NCI-H128 (cell line): ENCODE results near the gene ZNF24.

Experiments used
- DNase-seq: peaks from one replicate; lab custom pipeline; 2025; ENCODE audit not compliant: unreplicated experiment; lab: John Stamatoyannopoulos, UW

ZNF24 gene

DNA sequence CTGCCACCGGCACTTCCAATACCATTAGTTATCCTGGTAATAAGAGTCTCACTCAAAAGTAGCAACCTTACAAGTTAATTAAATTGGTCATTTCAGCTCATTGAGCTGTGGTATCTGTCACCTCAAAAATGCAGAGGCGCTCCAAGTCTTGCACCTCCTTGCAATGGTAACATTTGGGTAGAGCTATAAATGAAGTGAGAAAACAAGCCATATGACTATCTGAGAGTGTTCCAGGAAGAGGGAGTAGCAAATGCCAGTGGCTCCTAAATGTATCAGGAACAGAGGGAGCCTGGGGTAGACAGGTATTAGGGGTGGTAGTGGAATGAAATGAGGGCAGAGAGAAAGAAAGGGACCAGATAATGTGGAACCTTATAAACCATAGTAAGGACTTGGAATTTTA, 48.2 kb downstream of the ZNF24 start:
- DNase-seq: no peak

DNA sequence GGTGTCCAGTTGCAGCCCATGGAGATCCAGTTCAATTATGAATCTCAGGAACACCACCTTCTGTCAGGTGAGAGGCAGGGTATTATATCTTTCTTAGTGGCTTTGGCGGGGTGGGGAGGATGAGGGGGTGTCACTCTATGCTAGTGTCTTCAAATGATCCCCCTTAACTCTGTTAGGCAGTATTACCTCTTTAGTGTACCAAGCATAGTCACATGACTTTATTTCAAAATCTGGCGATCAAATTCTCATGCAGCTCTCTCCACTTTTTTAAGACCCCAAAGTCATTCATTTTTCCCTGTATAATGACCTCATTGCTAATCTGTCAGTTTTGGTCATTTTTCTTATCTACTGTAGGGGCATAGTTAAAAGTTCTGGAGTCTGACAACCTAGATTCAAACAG, 53.1 kb downstream of the ZNF24 start:
- no peak for DNase-seq

DNA sequence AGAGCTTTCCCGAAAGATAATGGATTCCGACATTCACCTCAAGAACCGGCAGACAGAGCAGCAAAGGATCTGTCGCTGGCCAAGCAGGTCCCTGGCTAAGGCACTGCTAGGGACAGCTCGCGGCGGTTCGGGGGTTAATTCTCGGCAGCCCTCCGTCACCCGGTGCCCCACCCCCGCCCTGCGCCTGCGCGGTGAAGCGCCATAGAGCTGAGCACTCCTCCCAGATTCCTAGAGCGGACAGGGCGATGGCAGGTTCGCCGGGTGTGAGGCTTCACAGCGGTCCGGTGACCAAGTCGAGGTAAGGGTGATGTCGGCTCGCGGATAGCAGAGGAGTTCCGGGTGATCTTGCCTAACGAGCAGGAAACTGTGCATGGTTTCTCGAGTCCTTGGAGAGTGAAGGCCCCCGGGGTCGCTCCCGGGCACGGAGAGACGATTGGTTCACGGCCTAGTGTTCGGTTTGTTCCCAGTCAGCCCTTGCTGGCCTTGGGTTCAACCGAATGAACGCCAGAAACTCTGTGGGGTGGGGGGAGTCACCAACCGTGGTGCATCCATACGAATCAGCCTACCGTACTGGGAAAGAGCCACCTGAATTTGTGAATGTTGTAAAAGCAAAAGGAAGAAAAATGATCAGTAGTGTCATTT, 54.0 kb downstream of the ZNF24 start, which contains the start of gene ZSCAN30:
Gene ZSCAN30 (minus strand): TSS at position 136 of the 642 bp plus-strand sequence. CDS start 25,877 bp downstream, outside the sequence.
- peak; percentile 89 for DNase-seq

DNA sequence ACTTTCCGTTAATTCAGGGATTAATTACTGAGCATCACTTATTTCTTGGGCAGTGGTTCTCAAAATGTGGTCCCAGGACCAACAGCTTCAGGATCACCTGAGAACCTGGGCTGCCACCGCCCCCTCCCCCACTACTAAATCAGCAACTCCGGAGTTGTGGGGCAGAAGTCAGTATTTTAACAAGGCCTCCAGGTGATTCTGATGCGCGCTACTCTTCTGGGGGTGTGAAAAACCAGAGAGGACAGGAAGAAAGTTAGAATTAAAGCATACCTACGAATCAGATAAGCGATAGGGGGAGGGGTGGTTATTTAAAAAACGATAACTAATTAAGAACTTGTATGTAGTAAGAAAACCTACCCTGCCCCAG, 54.5 kb downstream of the ZNF24 start:
- DNase-seq: no peak

DNA sequence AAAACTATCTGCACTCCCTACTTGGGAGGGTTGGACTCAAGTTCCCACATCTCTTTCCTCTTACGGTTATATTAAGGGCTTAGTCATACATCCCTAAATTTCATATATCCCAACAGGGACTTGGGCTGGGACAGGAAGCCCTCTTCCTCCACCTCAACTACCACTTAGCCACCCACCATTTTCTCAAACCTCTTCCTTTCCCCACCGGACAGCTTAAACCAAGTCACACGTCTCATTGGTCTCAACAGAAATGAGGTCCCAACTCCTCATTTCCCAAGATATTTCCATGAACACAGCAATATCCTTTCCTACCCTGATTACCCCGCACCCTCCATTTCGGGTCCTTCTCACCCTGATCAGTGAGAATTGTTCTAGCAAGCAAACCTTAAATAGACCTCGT, 54.9 kb downstream of the ZNF24 start:
- no peak for DNase-seq

DNA sequence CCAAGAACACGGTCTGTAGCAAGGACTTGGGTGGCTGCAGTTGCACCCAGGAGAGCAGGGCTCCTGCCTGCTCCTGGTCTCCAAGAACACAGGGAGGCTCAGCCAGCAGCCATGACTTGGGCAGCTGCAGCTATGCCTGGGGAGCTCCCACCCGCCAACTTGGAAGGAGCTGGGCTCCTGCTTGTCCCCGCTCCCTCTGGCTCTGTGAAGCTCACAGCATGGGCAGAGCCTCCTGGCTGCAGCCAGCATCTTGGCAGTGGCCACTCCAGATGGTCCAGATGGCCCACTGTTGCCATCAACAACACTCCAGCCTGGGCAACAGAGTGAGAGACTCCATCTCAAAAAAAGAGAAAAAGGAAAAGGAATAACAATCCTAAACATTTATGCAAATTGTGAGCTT, 59.4 kb downstream of the ZNF24 start:
- DNase-seq: no peak

DNA sequence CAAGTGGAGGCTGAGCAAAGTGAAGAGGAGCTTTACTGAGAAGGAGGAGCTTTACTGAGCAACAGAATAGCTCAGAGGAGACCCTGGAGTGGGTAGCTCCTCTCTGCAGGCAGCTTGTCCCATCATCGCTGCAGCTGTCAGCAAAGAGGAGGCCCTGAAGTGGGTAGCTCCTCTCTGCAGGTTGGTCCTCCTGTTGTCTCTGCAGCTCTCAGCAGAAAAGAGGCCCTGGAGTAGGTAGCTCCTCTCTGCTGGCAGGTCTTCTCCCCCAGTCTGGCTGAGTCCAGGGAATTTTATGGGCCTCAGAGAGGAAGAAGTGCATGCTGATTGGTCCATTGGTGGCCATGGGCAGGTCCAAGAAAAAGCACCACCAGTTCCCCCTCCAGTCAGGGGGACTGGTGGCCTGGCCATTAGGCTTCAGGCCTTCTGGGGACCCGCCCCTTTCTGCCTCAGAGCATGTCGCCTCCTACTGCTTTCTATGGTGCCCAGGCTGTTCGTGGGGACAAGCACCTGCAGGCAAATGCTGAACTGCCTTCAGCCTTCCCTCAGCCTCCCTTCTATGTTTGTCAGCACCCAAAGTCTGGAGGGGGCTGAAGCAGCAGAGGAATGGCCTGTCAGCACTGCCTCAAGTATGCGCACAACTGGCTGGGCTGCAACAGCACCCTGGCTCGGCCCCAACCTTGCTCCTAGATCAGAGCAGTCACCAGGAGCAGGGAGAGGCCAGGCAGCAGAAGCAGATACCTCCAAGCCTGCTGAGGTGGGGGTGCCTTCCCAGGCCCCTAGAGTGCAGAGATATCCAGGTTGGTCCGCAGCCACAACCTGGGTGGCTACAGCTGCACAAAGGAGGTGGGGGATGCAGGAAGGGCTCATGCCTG, 60.1 kb downstream of the ZNF24 start:
- no peak for DNase-seq

DNA sequence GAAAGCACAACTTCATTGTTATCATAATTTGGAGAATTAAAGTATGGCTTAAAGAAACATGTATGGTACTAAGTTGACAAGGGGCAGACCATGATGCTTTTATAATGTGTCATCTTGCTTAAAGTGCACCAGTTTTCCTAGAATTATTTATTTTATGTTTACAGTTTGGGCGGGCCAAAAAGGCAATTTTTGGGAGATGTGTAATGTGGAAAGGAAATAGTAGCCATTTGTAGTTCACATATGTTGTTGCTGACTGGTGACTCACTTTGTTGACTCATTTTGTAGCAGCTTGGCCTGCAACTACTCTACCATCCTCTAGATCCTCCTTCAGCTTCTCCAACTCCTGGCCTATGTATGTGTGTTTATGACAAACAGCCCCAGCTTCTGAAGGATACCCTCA, 61.9 kb downstream of the ZNF24 start:
- no peak for DNase-seq
